ENCODE results near the gene CPEB4.
A peak's percentile ranks its signal among the peaks of the same experiment; 100 is the strongest.

Gene CPEB4

GRCh38 chr5:173863359-173863758, 24.8 kb upstream of the CPEB4 start:
- Histone ChIP-seq H3K4me3 (ENCODE audit: low read depth in 1 of 2, low read length in 1 of 2) (no peak overlapping the region), H3K4me1 (ENCODE audit: control insufficient read depth in 1 of 2, insufficient read depth in 1 of 2, low read depth in 1 of 2, low read length in 1 of 2) (peaks cover 79 to 85% of the 10 kb centered on the region in 2 experiments), H3K27ac (peak overlapping the region; percentile 92), H3K27me3 (no peaks in the 10 kb centered on the region), H3K9me3 (no peaks in the 10 kb centered on the region), H3K36me3 (no peaks in the 10 kb centered on the region)
- TF ChIP-seq, protein P1, sequence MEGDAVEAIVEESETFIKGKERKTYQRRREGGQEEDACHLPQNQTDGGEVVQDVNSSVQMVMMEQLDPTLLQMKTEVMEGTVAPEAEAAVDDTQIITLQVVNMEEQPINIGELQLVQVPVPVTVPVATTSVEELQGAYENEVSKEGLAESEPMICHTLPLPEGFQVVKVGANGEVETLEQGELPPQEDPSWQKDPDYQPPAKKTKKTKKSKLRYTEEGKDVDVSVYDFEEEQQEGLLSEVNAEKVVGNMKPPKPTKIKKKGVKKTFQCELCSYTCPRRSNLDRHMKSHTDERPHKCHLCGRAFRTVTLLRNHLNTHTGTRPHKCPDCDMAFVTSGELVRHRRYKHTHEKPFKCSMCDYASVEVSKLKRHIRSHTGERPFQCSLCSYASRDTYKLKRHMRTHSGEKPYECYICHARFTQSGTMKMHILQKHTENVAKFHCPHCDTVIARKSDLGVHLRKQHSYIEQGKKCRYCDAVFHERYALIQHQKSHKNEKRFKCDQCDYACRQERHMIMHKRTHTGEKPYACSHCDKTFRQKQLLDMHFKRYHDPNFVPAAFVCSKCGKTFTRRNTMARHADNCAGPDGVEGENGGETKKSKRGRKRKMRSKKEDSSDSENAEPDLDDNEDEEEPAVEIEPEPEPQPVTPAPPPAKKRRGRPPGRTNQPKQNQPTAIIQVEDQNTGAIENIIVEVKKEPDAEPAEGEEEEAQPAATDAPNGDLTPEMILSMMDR (IDR thresholded peaks at IDR 0.05), result no peak

DNA sequence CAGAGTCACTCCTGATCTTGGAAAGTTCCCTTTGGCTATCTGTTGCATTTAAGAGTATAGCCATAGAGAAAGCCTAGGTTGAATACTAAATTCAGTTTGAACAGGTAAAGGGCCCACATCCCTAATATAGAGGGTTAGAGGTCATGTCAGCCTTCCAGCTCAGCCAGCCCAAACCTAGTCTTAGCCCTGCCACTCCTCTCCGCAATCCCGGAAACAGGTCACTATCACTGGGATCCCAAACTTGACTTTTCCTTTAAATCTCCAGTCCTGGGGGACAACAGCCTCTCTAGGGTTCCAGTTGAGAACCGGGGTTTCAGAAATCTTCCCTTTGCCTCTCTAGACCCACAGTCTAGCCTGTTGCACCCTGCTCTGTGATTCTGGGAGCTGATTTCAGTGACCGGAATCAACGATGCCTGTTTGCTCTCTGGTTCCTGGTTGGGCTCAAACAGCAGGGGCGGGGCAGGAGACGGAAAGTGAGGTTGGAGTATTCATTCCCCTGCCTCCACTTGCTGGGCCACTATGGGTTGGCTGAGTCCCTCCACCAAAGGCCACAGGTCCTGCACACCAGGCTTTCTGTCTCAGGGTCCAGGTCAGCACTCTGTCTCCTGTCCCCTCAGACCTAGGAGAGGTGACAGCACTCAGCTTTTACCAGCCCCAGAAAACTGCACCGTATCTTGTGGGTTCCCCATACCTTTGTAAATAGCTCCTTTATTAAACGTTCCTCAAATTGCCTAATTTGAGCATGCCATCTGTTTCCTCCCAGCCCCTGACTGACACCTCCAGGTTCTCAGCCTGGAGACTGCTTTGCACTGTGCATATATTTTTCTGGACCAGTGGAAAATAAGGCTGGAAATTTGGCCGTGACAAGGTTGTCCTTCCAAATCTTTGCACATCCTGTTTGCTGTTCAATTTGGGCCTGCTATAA, 23.8 kb upstream of the CPEB4 start:
- Histone ChIP-seq H3K4me1 (ENCODE audit: control insufficient read depth in 1 of 2, insufficient read depth in 1 of 2, low read depth in 1 of 2, low read length in 1 of 2) (peaks cover 78 to 82% of the 10 kb centered on the region in 2 experiments), H3K27ac (peak overlapping the region; percentile 92), H3K36me3 (no peaks in the 10 kb centered on the region), H3K9me3 (no peaks in the 10 kb centered on the region), H3K4me3 (ENCODE audit: low read depth in 1 of 2, low read length in 1 of 2) (peak overlapping the region; percentile 26 to 33), H3K27me3 (no peaks in the 10 kb centered on the region)
- TF ChIP-seq, protein P1 (IDR thresholded peaks at IDR 0.05), result no peak

DNA sequence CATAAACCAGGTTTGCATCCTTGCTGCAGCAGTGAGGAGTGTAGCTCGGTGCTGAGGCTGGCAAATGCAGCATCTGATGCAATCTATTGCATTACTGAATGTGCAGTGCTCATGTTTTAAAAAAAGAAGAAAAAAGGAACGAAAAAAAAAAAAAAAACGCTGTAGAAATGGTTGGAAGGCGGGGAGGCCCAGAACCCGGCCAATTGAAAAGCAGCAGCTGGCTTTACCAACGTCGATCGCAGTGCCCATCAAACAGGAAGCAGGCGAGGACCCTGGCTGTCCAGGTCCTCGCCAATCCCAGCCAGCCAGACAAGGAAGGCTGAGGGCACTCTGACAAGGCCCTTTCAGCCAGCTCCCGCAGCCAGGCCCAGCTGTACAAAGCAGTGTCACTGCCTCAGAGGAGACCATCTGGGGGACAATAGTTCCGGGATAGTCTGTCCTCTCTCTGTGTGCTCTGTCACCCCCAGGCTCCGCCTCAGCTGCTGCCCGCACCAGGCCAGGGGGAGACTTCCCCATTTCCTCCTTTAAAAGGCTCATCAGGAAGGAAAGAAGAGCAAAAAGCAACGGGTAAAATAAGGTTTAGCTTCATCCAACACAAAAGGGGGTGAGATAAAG, 21.8 kb upstream of the CPEB4 start:
- Histone ChIP-seq H3K27ac (peak overlapping the region; percentile 92), H3K9me3 (no peaks in the 10 kb centered on the region), H3K4me1 (ENCODE audit: control insufficient read depth in 1 of 2, insufficient read depth in 1 of 2, low read depth in 1 of 2, low read length in 1 of 2) (peaks cover 70 to 72% of the 10 kb centered on the region in 2 experiments), H3K36me3 (no peaks in the 10 kb centered on the region), H3K4me3 (ENCODE audit: low read depth in 1 of 2, low read length in 1 of 2) (peak overlapping the region; percentile 51 to 59), H3K27me3 (no peaks in the 10 kb centered on the region)
- TF ChIP-seq, protein P1 (IDR thresholded peaks at IDR 0.05), result peak; percentile 23

DNA sequence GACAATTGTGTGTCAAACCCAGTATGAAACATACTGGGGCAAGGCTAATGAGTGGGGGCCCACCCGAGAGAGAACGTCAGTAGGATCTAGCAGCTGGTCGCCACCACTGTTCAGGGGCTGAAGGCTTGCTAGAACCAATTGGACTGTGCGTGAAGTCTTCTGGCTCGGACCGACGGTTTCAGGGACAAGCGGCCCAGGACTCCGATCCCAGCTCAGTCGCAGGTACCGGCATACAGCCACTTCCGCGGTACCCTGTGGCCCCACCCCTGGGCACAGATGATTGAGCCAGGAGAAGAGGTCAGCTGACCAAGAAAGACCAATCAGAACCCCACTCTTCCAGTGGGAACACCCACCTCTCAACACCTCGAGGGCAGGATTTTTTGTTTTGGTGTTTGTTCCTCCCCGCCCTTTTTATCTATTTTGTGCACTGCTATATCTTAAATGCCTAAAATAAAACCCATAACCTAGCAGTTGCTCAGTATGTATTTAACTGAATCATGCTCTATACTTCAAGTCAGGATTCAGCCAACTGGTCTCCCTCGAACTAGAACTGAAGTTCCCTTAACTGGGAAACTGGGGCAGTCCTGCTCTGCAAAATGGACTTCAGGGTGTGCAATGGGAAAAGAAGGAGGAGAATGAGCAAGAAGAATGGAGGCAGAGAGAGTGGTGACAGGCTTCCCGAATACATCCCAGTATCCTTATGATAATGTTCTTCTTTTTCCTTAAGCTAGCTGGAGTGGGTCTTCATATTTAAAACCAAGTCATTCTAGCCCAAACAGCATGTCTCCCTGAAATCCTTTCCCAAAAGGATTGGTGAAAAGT, 21.1 kb upstream of the CPEB4 start:
- TF ChIP-seq, protein P1 (IDR thresholded peaks at IDR 0.05), result no peak
- Histone ChIP-seq H3K27ac (peak overlapping the region; percentile 92), H3K4me1 (ENCODE audit: control insufficient read depth in 1 of 2, insufficient read depth in 1 of 2, low read depth in 1 of 2, low read length in 1 of 2) (peaks cover 70 to 72% of the 10 kb centered on the region in 2 experiments)

GRCh38 chr5:173868096-173868880, 19.9 kb upstream of the CPEB4 start:
- Histone ChIP-seq H3K4me3 (ENCODE audit: low read depth in 1 of 2, low read length in 1 of 2) (no peak overlapping the region), H3K27ac (peak overlapping the region; percentile 92)
- TF ChIP-seq, protein P1 (IDR thresholded peaks at IDR 0.05), result no peak

More for the DNA sequence above, 21.1 kb upstream of the CPEB4 start:
- no peaks in the 10 kb centered on the region for H3K36me3 ChIP-seq
- peak overlapping the region; percentile 51 to 59 for H3K4me3 ChIP-seq (ENCODE audit: low read depth in 1 of 2, low read length in 1 of 2)
- no peaks in the 10 kb centered on the region for H3K27me3 ChIP-seq
- H3K9me3 ChIP-seq, result no peaks in the 10 kb centered on the region

More at GRCh38 chr5:173868096-173868880, 19.9 kb upstream of the CPEB4 start:
- no peaks in the 10 kb centered on the region for H3K36me3 ChIP-seq
- H3K4me1 ChIP-seq (ENCODE audit: control insufficient read depth in 1 of 2, insufficient read depth in 1 of 2, low read depth in 1 of 2, low read length in 1 of 2), result peaks cover 71 to 72% of the 10 kb centered on the region in 2 experiments
- H3K27me3 ChIP-seq, result no peaks in the 10 kb centered on the region
- H3K9me3 ChIP-seq, result no peaks in the 10 kb centered on the region
